ENCODE data around the gene PTGES2.

DNA sequence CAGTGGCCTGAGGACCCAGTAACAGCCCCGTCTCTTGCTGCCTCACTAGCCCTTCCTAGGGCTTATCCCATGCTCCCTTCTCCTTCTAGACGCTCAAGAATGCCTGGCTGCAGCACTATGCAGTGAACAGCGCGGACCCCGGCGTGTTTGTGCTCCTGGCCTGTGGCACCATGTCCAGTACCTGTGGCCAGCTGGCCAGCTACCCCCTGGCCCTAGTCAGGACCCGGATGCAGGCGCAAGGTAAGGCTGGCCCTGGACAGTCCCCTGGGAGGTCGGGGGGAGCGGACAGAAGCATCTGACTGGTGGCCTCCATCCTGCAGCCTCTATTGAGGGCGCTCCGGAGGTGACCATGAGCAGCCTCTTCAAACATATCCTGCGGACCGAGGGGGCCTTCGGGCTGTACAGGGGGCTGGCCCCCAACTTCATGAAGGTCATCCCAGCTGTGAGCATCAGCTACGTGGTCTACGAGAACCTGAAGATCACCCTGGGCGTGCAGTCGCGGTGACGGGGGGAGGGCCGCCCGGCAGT is 20.5 kb downstream of the PTGES2 start:
- TF ChIP-seq, protein P1, sequence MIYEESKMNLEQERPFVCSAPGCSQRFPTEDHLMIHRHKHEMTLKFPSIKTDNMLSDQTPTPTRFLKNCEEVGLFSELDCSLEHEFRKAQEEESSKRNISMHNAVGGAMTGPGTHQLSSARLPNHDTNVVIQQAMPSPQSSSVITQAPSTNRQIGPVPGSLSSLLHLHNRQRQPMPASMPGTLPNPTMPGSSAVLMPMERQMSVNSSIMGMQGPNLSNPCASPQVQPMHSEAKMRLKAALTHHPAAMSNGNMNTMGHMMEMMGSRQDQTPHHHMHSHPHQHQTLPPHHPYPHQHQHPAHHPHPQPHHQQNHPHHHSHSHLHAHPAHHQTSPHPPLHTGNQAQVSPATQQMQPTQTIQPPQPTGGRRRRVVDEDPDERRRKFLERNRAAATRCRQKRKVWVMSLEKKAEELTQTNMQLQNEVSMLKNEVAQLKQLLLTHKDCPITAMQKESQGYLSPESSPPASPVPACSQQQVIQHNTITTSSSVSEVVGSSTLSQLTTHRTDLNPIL (CRISPR knock-in tag; IDR thresholded peaks at IDR 0.05; ENCODE audit: low read depth) = no peak
- TF ChIP-seq ZFP3 (CRISPR knock-in tag; IDR thresholded peaks at IDR 0.05) = no peak

Measured in SK-N-SH treated with all-trans-retinoic acid at 6 μM for 48 hours (cell line).